K562 (cell line): ENCODE data around the gene MAN2A1. TPM values are rescaled to one million over a fixed set of nuclear protein-coding genes. Genes with fewer than 3 reads are reported as not detected.
"Not testable (repeated sequence)": the region's sequence is repeated elsewhere in the genome, so short reads cannot be mapped to it uniquely, and the experiment has no call there.

Source experiments
- ATAC-seq: fragments of 200-7000 bp; cut with Tn5 transposase; 3 replicates; pipeline ENCODE4 v1.9.1; 2020; ENCODE audit warnings: moderate library complexity
- BruUV-seq: library from RNA; stranded (reverse); fragments of 400-500 nt; replicated peaks from 2 replicates; lab custom pipeline; 2021; lab: Mats Ljungman, UMichigan
- CTCF ChIA-PET: fragments of 300-600 bp; formaldehyde crosslinking; extraction: SDS; loops from one replicate; lab custom pipeline; 2021; ENCODE audit warnings: low intra/inter-chr PET ratio; lab: Yijun Ruan, JAX
- POLR2A ChIA-PET: fragments of 300-600, 350-650 bp; sonication (Branson Sonifier 250); formaldehyde crosslinking; extraction: SDS; loops from one replicate; lab custom pipeline; 2021; ENCODE audit warnings: antibody characterized with exemption, inconsistent platforms; lab: Yijun Ruan, JAX
- DNase-seq, 4 experiments: peaks; one replicate each; pipeline versions ENCODE4 v3.0.0 to v3.0.0-alpha.2; 2011 to 2018; ENCODE audit warnings: low spot score in 3 of 4, mixed read lengths in 3 of 4; ENCODE audit errors: extremely low read depth in 1 of 4
- FAIRE-seq: peaks from 2 replicates; lab custom pipeline; 2011; peaks lifted over from hg19 to GRCh38; lab: Jason Lieb, UNC
- H2AFZ ChIP-seq: 2 replicates; pipeline ENCODE4 v1.6.0; 2011; ENCODE audit warnings: low read depth, low read length, control low read depth, inconsistent platforms
- H3K27ac ChIP-seq: fragments of 200-600 bp; 3 replicates; pipeline ENCODE4 v1.8.0; 2011; ENCODE audit warnings: low read depth, mild to moderate bottlenecking, control low read depth, inconsistent platforms, low read length, moderate library complexity, mixed read lengths; ENCODE audit errors: extremely low read depth
- H3K27me3 ChIP-seq, 2 experiments: fragments of 300-600 bp in 1 of 2; 2 replicates in 1 of 2; 3 replicates in 1 of 2; pipeline versions ENCODE4 v1.6.0 to v1.8.0; 2011; ENCODE audit warnings: inconsistent platforms in 2 of 2, low read length in 2 of 2, mild to moderate bottlenecking in 1 of 2, mixed read lengths in 1 of 2, moderate library complexity in 1 of 2; ENCODE audit not compliant: control insufficient read depth in 2 of 2, insufficient read depth in 2 of 2
- H3K36me3 ChIP-seq: fragments of 300-600 bp; 3 replicates; pipeline ENCODE4 v1.8.0; 2011; ENCODE audit warnings: mild to moderate bottlenecking, low read length, inconsistent platforms; ENCODE audit not compliant: control insufficient read depth, insufficient read depth
- H3K4me1 ChIP-seq, 2 experiments: fragments of 200-600 bp in 1 of 2; replicated peaks in 1 of 2; 2 replicates in 1 of 2; 3 replicates in 1 of 2; pipeline versions ENCODE4 v1.5.1 to v1.8.0; 2011; ENCODE audit warnings: inconsistent platforms in 2 of 2, low read length in 2 of 2, mild to moderate bottlenecking in 1 of 2, mixed read lengths in 1 of 2, moderate library complexity in 1 of 2; ENCODE audit not compliant: control insufficient read depth in 2 of 2, insufficient read depth in 2 of 2
- H3K4me2 ChIP-seq: 2 replicates; pipeline ENCODE4 v1.6.1; 2011; ENCODE audit warnings: low read length, control low read depth, inconsistent platforms, mixed read lengths; ENCODE audit not compliant: insufficient read depth
- H3K4me3 ChIP-seq: fragments of 200-600 bp; sonication (generic), shearing (Covaris generic); 2 replicates; pipeline ENCODE4 v1.5.1; 2016; ENCODE audit warnings: control low read depth, inconsistent platforms
- H3K79me2 ChIP-seq: fragments of 200-600 bp; 3 replicates; pipeline ENCODE4 v1.8.0; 2011; ENCODE audit warnings: low read length, inconsistent platforms; ENCODE audit not compliant: control insufficient read depth, insufficient read depth
- H3K9ac ChIP-seq, 2 experiments: 2 replicates each; pipeline versions ENCODE4 v1.6.0 to v1.6.1; 2011; ENCODE audit warnings: low read depth in 2 of 2, low read length in 2 of 2, control low read depth in 1 of 2, inconsistent platforms in 1 of 2, mild to moderate bottlenecking in 1 of 2, mixed read lengths in 1 of 2; ENCODE audit not compliant: insufficient read depth in 1 of 2
- H3K9me1 ChIP-seq: one replicate; pipeline ENCODE4 v1.6.0; 2011; ENCODE audit warnings: inconsistent platforms, mild to moderate bottlenecking, low read length, moderate library complexity; ENCODE audit not compliant: control insufficient read depth, insufficient read depth
- H3K9me3 ChIP-seq: replicated peaks from 2 replicates; pipeline ENCODE4 v1.5.1; 2011; ENCODE audit warnings: low read depth, low read length, inconsistent platforms; ENCODE audit not compliant: control insufficient read depth, insufficient read depth
- H4K20me1 ChIP-seq: replicated peaks from 2 replicates; pipeline ENCODE4 v1.6.1; 2011; ENCODE audit warnings: low read length, inconsistent platforms, mixed read lengths; ENCODE audit not compliant: control insufficient read depth, insufficient read depth
- DPF2 ChIP-seq: fragments of 450-650 bp; IDR thresholded peaks from 2 replicates; pipeline ENCODE4 v1.6.1; 2016
- ETV5 ChIP-seq: sonication (generic); formaldehyde crosslinking; IDR thresholded peaks from 2 replicates; pipeline ENCODE4 v1.4.0; 2020; ENCODE audit warnings: low read depth, mild to moderate bottlenecking, missing genetic modification reagents
- FIP1L1 ChIP-seq: fragments of 200-400 bp; formaldehyde crosslinking; IDR thresholded peaks from 2 replicates; pipeline ENCODE4 v1.6.1; 2018; ENCODE audit warnings: mild to moderate bottlenecking, low read depth, low read length; ENCODE audit not compliant: poor library complexity, severe bottlenecking
- NFIC ChIP-seq: fragments of 450-650 bp; IDR thresholded peaks from 2 replicates; pipeline ENCODE4 v1.6.1; 2017; ENCODE audit warnings: mild to moderate bottlenecking, inconsistent platforms
- U2AF2 ChIP-seq: fragments of 200-400 bp; formaldehyde crosslinking; optimal IDR thresholded peaks from 2 replicates; pipeline ENCODE3; 2017; ENCODE audit warnings: low read depth, mild to moderate bottlenecking, low read length
- ZBTB33 ChIP-seq: sonication (generic); formaldehyde crosslinking; IDR thresholded peaks from 2 replicates; pipeline ENCODE4 v1.8.1; 2023; ENCODE audit warnings: mild to moderate bottlenecking, missing genetic modification reagents
- WGBS: fragments of 100-300 bp; shearing (Covaris generic); methylation state at CpG from one replicate; pipeline ENCODE4 v1.1.6; 2016; ENCODE audit warnings: low coverage, mixed read lengths; ENCODE audit not compliant: insufficient coverage; ENCODE audit errors: missing lambda C conversion rate; 5-methylcytosine and 5-hydroxymethylcytosine counted together
- in situ Hi-C: fragments of 300-500 bp; cut with MboI; formaldehyde crosslinking; loops from 4 replicates; pipeline ENCODE4 v1.15.0; 2018; ENCODE audit warnings: inconsistent platforms, mixed read lengths
- intact Hi-C: fragments of 100-400 bp; cut with micrococcal nuclease; formaldehyde crosslinking; loops from 2 replicates; pipeline ENCODE4 v1.14.2; 2022
- polyA plus RNA-seq, 8 experiments: library from polyadenylated mRNA; depleted of rRNA in 4 of 8; stranded (reverse) in 5 of 8; unstranded in 3 of 8; fragments of >200 nt; fragmentation: Nextera tagmentation in 2 of 8; fragmentation: Illumina TruSeq in 1 of 8; extraction: Ambion mirVana in 2 of 8; extraction: Trizol in 1 of 8; gene quantifications; 2 replicates each; pipeline versions ENCODE4 v1.2.1 to v1.2.3, GENCODE V29; 2011 to 2014; ENCODE audit warnings: inconsistent platforms in 1 of 8, missing spikeins in 1 of 8
- total RNA-seq, 7 experiments: library from RNA; depleted of rRNA in 6 of 7; stranded (reverse); fragments of >200 nt in 6 of 7; fragmentation: Illumina TruSeq in 2 of 7; extraction: Trizol in 2 of 7; gene quantifications; 2 replicates each; pipeline versions ENCODE4 v1.2.1 to v1.2.3, GENCODE V29; 2011 to 2021; ENCODE audit warnings: low replicate concordance in 1 of 7

The MAN2A1 gene
- total and polyA plus RNA-seq, 9 of the 15 experiments (the other 6 are each of a cell fraction or from before 2014, with no cell fraction given), result 5.2 to 32.0 (median 19.8) TPM

- peaks cover 12% of the 10 kb centered on the region for H3K36me3 ChIP-seq
- ATAC-seq (no peak; the same call in 2 of the 3 replicates), DNase-seq (peak in 1 of 4 experiments; percentile 4), FAIRE-seq (no peak)
- H3K4me1 ChIP-seq, result no peaks in the 10 kb centered on the region
- no peaks in the 10 kb centered on the region for H3K9me3 ChIP-seq
- no peaks in the 10 kb centered on the region for H4K20me1 ChIP-seq
- peak overlapping the region; percentile 7; the same call in 1 of the 3 replicates for H3K27ac ChIP-seq
- no peak for TF ChIP-seq FIP1L1
- TF ChIP-seq U2AF2, result no peak
- in situ Hi-C loops, result no loop called here
- no peak overlapping the region for H2AFZ ChIP-seq
- no peak overlapping the region for H3K4me2 ChIP-seq
- no peak overlapping the region for H3K9ac ChIP-seq
- intact Hi-C loops, result no loop called here
- WGBS, result 64% methylated on average over 1 of the region's 1 CpG
- H3K9me1 ChIP-seq, result no peaks in the 10 kb centered on the region
- CTCF ChIA-PET, result no interaction called here
- POLR2A ChIA-PET, result interaction anchor here (0.7 to 1.0 kb wide), 2 partner anchors 12 to 18 kb away, joined by 3 to 4 read pairs; no protein-coding TSS in a partner anchor
- no peaks in the 10 kb centered on the region for H3K79me2 ChIP-seq
- H3K4me3 ChIP-seq, result no peak overlapping the region
- no TSS peak for BruUV-seq
- no peaks in the 10 kb centered on the region for H3K27me3 ChIP-seq
Observed at GRCh38 chr5:109830955-109831502, 141.3 kb downstream of the MAN2A1 start.

- H3K79me2 ChIP-seq, H4K20me1 ChIP-seq, H3K4me3 ChIP-seq, H3K9me3 ChIP-seq, in situ Hi-C loops, FAIRE-seq, H3K9ac ChIP-seq, H3K4me2 ChIP-seq, ATAC-seq, H3K4me1 ChIP-seq, CTCF ChIA-PET, H2AFZ ChIP-seq, H3K27ac ChIP-seq, BruUV-seq, H3K9me1 ChIP-seq, POLR2A ChIA-PET, H3K27me3 ChIP-seq, intact Hi-C loops: not testable (repeated sequence)
- WGBS, result 64% methylated on average over 5 of the region's 42 CpGs
- peak in 1 of 4 experiments; percentile 17 for DNase-seq
- peaks cover 12% of the 10 kb centered on the region for H3K36me3 ChIP-seq
- peak; percentile 8; the same call in 1 of the 2 replicates for TF ChIP-seq ETV5 (CRISPR knock-in tag)
- peak; percentile 28; the same call in 1 of the 2 replicates for TF ChIP-seq NFIC
- TF ChIP-seq ZBTB33 (CRISPR knock-in tag), result peak; percentile 82
- TF ChIP-seq DPF2, result peak; percentile 45; the same call in 1 of the 2 replicates
Observed at GRCh38 chr5:109832207-109833188, 142.8 kb downstream of the MAN2A1 start.
